Lower leg skin (tissue), 3 donors: ENCODE measurements around the gene DAGLA.

Experiments used
- POLR2A ChIP-seq, 2 donors: fragments of 450-650 bp; IDR thresholded peaks; one replicate each; pipeline ENCODE4 v1.6.1; 2016 to 2017; ENCODE audit warnings: antibody characterized with exemption in 2 of 2, mild to moderate bottlenecking in 1 of 2, moderate library complexity in 1 of 2
- TF ChIP-seq, protein P1 (sequence below), 3 donors: fragments of 450-650 bp; IDR thresholded peaks; one replicate each; pipeline ENCODE4 v1.5.1; 2016; ENCODE audit warnings: antibody characterized with exemption in 3 of 3, mild to moderate bottlenecking in 3 of 3, moderate library complexity in 2 of 3

DNA sequence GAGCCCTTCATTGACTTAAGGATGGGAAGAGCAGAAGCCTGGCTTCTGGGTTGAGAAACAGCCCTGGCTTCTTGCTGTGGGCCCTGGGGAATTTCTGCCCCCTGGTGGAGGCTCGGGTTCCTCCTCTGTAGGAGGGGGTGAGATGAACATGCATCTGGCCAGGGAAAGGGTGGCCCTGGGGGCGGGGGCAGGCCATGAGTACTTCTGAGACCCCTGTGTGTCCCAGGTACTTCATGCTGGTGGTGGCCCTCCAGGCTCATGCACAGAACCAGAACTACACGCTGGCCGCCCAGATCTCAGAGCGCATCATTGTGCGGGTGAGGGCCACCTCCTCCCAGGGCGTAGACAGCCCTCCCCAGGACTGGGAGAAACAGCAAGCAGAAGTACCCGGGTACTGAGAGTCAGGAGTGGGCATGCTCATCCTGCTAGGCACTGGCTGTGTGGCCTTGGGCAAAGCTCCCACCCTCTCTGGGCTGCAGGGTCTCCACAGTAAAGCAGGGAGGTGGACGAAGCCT lies 96.4 kb downstream of the DAGLA start:
- TF ChIP-seq, protein P1, sequence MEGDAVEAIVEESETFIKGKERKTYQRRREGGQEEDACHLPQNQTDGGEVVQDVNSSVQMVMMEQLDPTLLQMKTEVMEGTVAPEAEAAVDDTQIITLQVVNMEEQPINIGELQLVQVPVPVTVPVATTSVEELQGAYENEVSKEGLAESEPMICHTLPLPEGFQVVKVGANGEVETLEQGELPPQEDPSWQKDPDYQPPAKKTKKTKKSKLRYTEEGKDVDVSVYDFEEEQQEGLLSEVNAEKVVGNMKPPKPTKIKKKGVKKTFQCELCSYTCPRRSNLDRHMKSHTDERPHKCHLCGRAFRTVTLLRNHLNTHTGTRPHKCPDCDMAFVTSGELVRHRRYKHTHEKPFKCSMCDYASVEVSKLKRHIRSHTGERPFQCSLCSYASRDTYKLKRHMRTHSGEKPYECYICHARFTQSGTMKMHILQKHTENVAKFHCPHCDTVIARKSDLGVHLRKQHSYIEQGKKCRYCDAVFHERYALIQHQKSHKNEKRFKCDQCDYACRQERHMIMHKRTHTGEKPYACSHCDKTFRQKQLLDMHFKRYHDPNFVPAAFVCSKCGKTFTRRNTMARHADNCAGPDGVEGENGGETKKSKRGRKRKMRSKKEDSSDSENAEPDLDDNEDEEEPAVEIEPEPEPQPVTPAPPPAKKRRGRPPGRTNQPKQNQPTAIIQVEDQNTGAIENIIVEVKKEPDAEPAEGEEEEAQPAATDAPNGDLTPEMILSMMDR (IDR thresholded peaks at IDR 0.05), result no peak
- TF ChIP-seq POLR2A (IDR thresholded peaks at IDR 0.05), result no peak
